HUDEP-2 (cell line): ENCODE measurements around the gene LRRC32.

Source experiments
- DNase-seq, 76 experiments: peaks; one replicate each; lab custom pipeline; 2025; ENCODE audit not compliant: unreplicated experiment in 76 of 76; lab: John Stamatoyannopoulos, UW

Gene LRRC32

GRCh38 chr11:76682684-76683083, 12.1 kb upstream of the LRRC32 start:
- DNase-seq, result no peak

GRCh38 chr11:76682106-76682505, 11.6 kb upstream of the LRRC32 start:
- DNase-seq, result no peak

GRCh38 chr11:76680518-76681425, 10.2 kb upstream of the LRRC32 start:
- DNase-seq, result peak in 58 of 76 experiments; percentile 4 to 72 (median 39)

GRCh38 chr11:76678321-76678720, 7.8 kb upstream of the LRRC32 start:
- DNase-seq, result no peak

- DNase-seq, result no peak
Observed at GRCh38 chr11:76677458-76677765, 6.9 kb upstream of the LRRC32 start.

GRCh38 chr11:76676636-76677457, 6.3 kb upstream of the LRRC32 start:
- DNase-seq, result no peak

GRCh38 chr11:76674517-76675400, 4.2 kb upstream of the LRRC32 start:
- no peak for DNase-seq

- no peak for DNase-seq
Observed at GRCh38 chr11:76673176-76674142, 2.9 kb upstream of the LRRC32 start.

GRCh38 chr11:76672431-76673175, 2.1 kb upstream of the LRRC32 start:
- no peak for DNase-seq

- no peak for DNase-seq
Observed at GRCh38 chr11:76671626-76672309, 1.2 kb upstream of the LRRC32 start.

- DNase-seq, result no peak
Observed at GRCh38 chr11:76671237-76671592, 668 bp upstream of the LRRC32 start.

GRCh38 chr11:76669901-76670484, 554 bp downstream of the LRRC32 start:
- no peak for DNase-seq

GRCh38 chr11:76668362-76669155, 2.0 kb downstream of the LRRC32 start:
- no peak for DNase-seq

- DNase-seq, result no peak
Observed at GRCh38 chr11:76667856-76668255, 2.7 kb downstream of the LRRC32 start.

- DNase-seq, result no peak
Observed at GRCh38 chr11:76667271-76667818, 3.2 kb downstream of the LRRC32 start.

- no peak for DNase-seq
Observed at GRCh38 chr11:76666830-76667229, 3.7 kb downstream of the LRRC32 start.

- DNase-seq, result no peak
Observed at GRCh38 chr11:76666408-76666807, 4.1 kb downstream of the LRRC32 start.
